ENCODE results near the gene EID3. TPM values are rescaled to one million over a fixed set of nuclear protein-coding genes. Genes with fewer than 3 reads are reported as not detected.

EID3 gene
- total RNA-seq, 1 donor from 2014 or later: 2.9 TPM

- Mint-ChIP-seq H3K4me1 (ENCODE audit: unreplicated experiment) (no peaks in the 10 kb centered on the region), H3K9me3 (peaks cover 9% of the 10 kb centered on the region), H3K27me3 (no peaks in the 10 kb centered on the region), H3K27ac (no peak overlapping the region), H3K36me3 (no peaks in the 10 kb centered on the region), H3K4me3 (no peak overlapping the region)
- no peak for DNase-seq (ENCODE audit: extremely low spot score, unreplicated experiment)
- TF ChIP-seq, protein P1, sequence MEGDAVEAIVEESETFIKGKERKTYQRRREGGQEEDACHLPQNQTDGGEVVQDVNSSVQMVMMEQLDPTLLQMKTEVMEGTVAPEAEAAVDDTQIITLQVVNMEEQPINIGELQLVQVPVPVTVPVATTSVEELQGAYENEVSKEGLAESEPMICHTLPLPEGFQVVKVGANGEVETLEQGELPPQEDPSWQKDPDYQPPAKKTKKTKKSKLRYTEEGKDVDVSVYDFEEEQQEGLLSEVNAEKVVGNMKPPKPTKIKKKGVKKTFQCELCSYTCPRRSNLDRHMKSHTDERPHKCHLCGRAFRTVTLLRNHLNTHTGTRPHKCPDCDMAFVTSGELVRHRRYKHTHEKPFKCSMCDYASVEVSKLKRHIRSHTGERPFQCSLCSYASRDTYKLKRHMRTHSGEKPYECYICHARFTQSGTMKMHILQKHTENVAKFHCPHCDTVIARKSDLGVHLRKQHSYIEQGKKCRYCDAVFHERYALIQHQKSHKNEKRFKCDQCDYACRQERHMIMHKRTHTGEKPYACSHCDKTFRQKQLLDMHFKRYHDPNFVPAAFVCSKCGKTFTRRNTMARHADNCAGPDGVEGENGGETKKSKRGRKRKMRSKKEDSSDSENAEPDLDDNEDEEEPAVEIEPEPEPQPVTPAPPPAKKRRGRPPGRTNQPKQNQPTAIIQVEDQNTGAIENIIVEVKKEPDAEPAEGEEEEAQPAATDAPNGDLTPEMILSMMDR (conservative IDR thresholded peaks at IDR 0.05): no peak
These were observed 30.6 kb upstream of the EID3 start for GRCh38 chr12:104272938-104273337.

DNA sequence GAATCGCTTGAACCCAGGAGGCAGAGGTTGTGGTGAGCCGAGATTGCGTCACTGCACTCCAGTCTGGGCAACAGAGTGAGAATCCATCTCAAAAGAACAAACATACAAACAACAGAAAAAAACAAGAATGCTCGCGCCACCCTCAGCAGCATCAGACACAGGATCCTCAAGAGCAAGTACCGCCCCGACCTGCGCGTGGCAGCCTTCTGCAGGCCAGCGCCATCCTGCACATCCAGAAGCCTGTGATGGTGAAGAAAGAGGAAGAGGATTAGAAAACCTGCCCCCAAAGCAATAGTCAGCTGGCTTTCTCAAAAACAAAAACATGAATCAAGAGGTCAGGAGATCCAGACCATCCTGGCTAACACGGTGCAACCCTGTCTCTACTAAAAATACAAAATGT lies 30.0 kb upstream of the EID3 start:
- Mint-ChIP-seq H3K9me3 (peaks cover 9% of the 10 kb centered on the region), H3K4me1 (ENCODE audit: unreplicated experiment) (no peaks in the 10 kb centered on the region), H3K27me3 (no peaks in the 10 kb centered on the region), H3K4me3 (no peak overlapping the region), H3K36me3 (no peaks in the 10 kb centered on the region), H3K27ac (no peak overlapping the region)
- no peak for DNase-seq (ENCODE audit: extremely low spot score, unreplicated experiment)
- TF ChIP-seq, protein P1 (conservative IDR thresholded peaks at IDR 0.05): no peak

GRCh38 chr12:104274811-104275210 lies 28.7 kb upstream of the EID3 start:
- Mint-ChIP-seq H3K27ac (no peak overlapping the region), H3K4me1 (ENCODE audit: unreplicated experiment) (no peaks in the 10 kb centered on the region), H3K4me3 (no peak overlapping the region), H3K36me3 (no peaks in the 10 kb centered on the region), H3K27me3 (no peaks in the 10 kb centered on the region), H3K9me3 (peaks cover 9% of the 10 kb centered on the region)
- DNase-seq (ENCODE audit: extremely low spot score, unreplicated experiment): no peak
- TF ChIP-seq, protein P1 (conservative IDR thresholded peaks at IDR 0.05): no peak

DNA sequence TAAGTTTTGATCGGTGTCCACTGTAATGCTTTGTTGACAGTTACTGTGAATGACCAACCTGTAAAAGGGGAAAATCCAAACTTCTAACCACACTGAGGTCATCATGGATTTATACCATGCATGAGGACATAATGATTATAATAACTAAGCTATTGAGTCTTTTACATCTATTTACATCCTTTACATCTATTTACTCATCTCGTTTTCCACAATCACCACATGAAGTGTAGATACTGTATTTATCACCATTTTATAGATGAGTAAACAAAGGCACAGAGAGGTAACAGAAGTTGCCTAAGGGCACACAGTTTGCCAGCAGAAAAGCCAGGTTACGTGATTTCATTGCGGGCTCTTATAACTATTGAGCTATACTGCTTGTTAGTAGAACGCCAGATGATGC lies 27.9 kb upstream of the EID3 start:
- TF ChIP-seq, protein P1 (conservative IDR thresholded peaks at IDR 0.05): no peak
- Mint-ChIP-seq H3K9me3 (peaks cover 5% of the 10 kb centered on the region), H3K27me3 (no peaks in the 10 kb centered on the region), H3K4me3 (no peak overlapping the region), H3K27ac (no peak overlapping the region), H3K36me3 (no peaks in the 10 kb centered on the region), H3K4me1 (ENCODE audit: unreplicated experiment) (no peaks in the 10 kb centered on the region)
- DNase-seq (ENCODE audit: extremely low spot score, unreplicated experiment): no peak

DNA sequence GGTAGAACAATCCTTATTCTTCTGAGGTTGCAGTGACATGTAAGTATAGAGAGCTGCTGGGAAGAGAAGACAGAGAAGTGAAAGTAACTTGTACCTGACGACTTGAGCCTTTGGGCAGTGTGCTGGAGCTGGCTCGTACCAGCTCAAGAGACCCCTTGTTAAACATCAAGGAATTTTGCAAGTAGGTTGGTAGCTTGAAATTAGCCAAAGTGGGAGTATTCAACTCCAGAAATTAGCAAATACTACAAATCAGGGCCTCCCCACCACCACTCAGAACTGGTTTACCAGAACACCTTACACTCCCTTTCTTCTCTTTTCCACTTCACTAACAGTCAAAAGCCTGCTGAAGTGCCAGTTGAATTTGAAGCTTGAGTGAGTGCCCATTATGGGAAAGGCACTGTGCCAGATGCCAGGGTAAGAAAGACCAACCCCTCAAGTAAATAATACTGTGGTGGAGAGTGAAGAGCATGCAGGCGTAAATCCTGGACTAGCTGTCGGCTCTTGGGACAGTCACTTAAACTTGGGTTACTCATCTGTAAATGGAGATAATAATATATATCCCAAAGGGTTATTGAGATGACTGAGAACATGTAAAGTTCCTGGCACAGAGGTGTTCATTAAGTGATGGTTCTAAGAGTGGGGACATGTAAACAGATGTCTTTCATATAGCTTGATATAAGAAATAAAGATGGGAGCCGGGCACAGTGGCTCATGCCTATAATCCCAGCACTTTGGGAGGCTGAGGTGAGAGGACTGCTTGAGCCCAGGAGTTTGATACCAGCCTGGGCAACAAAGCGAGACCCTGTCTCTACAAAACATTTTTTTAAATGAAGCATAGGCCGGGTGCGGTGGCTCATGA lies 27.0 kb upstream of the EID3 start:
- Mint-ChIP-seq H3K4me1 (ENCODE audit: unreplicated experiment) (no peaks in the 10 kb centered on the region), H3K36me3 (no peaks in the 10 kb centered on the region), H3K27ac (no peak overlapping the region), H3K9me3 (peaks cover 5% of the 10 kb centered on the region), H3K4me3 (no peak overlapping the region), H3K27me3 (no peaks in the 10 kb centered on the region)
- DNase-seq (ENCODE audit: extremely low spot score, unreplicated experiment): no peak
- TF ChIP-seq, protein P1 (conservative IDR thresholded peaks at IDR 0.05): no peak
